ENCODE results near the gene FGFRL1. TPM values are rescaled to one million over a fixed set of nuclear protein-coding genes. Genes with fewer than 3 reads are reported as not detected.

FGFRL1 gene
- total RNA-seq, 4 donors from 2014 or later: 11.7 to 15.9 (median 14.2) TPM

- Histone ChIP-seq H3K36me3 (no peaks in the 10 kb centered on the region), H3K4me3 (no peak overlapping the region), H3K27ac (no peak overlapping the region), H3K9me3 (no peaks in the 10 kb centered on the region), H3K4me1 (peaks cover 0 to 4% (median 0%) of the 10 kb centered on the region in 4 donors), H3K27me3 (peaks cover 13% of the 10 kb centered on the region)
- TF ChIP-seq EP300 (IDR thresholded peaks at IDR 0.05; ENCODE audit: low read depth) (no peak), POLR2A (IDR thresholded peaks at IDR 0.05) (no peak), CTCF (IDR thresholded peaks at IDR 0.05) (no peak), POLR2AphosphoS5 (IDR thresholded peaks at IDR 0.05) (no peak)
- no peak for DNase-seq
- intact Hi-C loops (cut with DNase I; ENCODE audit: low total_unique reads) (no loop called here), in situ Hi-C loops (cut with MboI; ENCODE audit: low pct_ligation_motif_present in 1 of 4, low pct_unique_long_range_greater_than_20kb in 1 of 4, low sequenced_read_pairs in 3 of 4) (no loop called here)
- WGBS, 2 donors (ENCODE audit: low coverage in 1 of 2): 83% methylated on average over 9 of the region's 9 CpGs; no CpG with 5 or more reads in 1 of the 2 donors
These were observed 62.7 kb downstream of the FGFRL1 start for GRCh38 chr4:1074077-1074476.

- in situ Hi-C loops (cut with MboI; ENCODE audit: low pct_ligation_motif_present in 1 of 4, low pct_unique_long_range_greater_than_20kb in 1 of 4, low sequenced_read_pairs in 3 of 4): no loop called here
- H3K9me3 ChIP-seq: no peaks in the 10 kb centered on the region
- TF ChIP-seq CTCF (IDR thresholded peaks at IDR 0.05) (no peak), EP300 (IDR thresholded peaks at IDR 0.05; ENCODE audit: low read depth) (no peak), POLR2A (IDR thresholded peaks at IDR 0.05) (no peak), POLR2AphosphoS5 (IDR thresholded peaks at IDR 0.05) (no peak)
- DNase-seq: no peak
- H3K4me1 ChIP-seq: peaks cover 0 to 4% (median 0%) of the 10 kb centered on the region in 4 donors
- intact Hi-C loops (cut with DNase I; ENCODE audit: low total_unique reads): no loop called here
- peaks cover 13% of the 10 kb centered on the region for H3K27me3 ChIP-seq
- no peak overlapping the region for H3K4me3 ChIP-seq
- 76 to 100% methylated on average over 1 to 7 of the region's 7 CpGs for WGBS, 2 donors (ENCODE audit: low coverage in 1 of 2)
- H3K27ac ChIP-seq: no peak overlapping the region
- no peaks in the 10 kb centered on the region for H3K36me3 ChIP-seq
These were observed 63.8 kb downstream of the FGFRL1 start for GRCh38 chr4:1075225-1075624.

- in situ Hi-C loops (cut with MboI; ENCODE audit: low pct_ligation_motif_present in 1 of 4, low pct_unique_long_range_greater_than_20kb in 1 of 4, low sequenced_read_pairs in 3 of 4) (no loop called here), intact Hi-C loops (cut with DNase I; ENCODE audit: low total_unique reads) (no loop called here)
- TF ChIP-seq CTCF (IDR thresholded peaks at IDR 0.05): no peak
- TF ChIP-seq POLR2A (IDR thresholded peaks at IDR 0.05): no peak
- TF ChIP-seq POLR2AphosphoS5 (IDR thresholded peaks at IDR 0.05): no peak
- TF ChIP-seq EP300 (IDR thresholded peaks at IDR 0.05; ENCODE audit: low read depth): no peak
- Histone ChIP-seq H3K27me3 (peaks cover 12% of the 10 kb centered on the region), H3K9me3 (no peaks in the 10 kb centered on the region), H3K27ac (no peak overlapping the region), H3K4me3 (no peak overlapping the region), H3K36me3 (no peaks in the 10 kb centered on the region), H3K4me1 (peaks cover 0 to 4% (median 0%) of the 10 kb centered on the region in 4 donors)
- no peak for DNase-seq
- WGBS, 2 donors (ENCODE audit: low coverage in 1 of 2): 86 to 100% methylated on average over 1 to 11 of the region's 11 CpGs
These were observed 64.6 kb downstream of the FGFRL1 start for GRCh38 chr4:1075809-1076699.

Other genes with a start within 250 kb of the FGFRL1 start
- 1 to 10 TPM in 1 of 4 donors, under 1 TPM in 2, not detected in 1; 0.32 to 3.7 (median 0.41) TPM for gene CPLX1, start 185.5 kb upstream of the FGFRL1 start, total RNA-seq
- 100 to 1,000 TPM; 230 to 882 (median 305) TPM for gene GAK, start 79.3 kb upstream of the FGFRL1 start, total RNA-seq
- gene TMEM175, start 79.2 kb upstream of the FGFRL1 start, total RNA-seq: 100 to 1,000 TPM in 1 of 4 donors, 10 to 100 TPM in 3; 44.0 to 116 (median 50.5) TPM
- gene DGKQ, start 38.1 kb upstream of the FGFRL1 start, total RNA-seq: 100 to 1,000 TPM in 2 of 4 donors, 10 to 100 TPM in 2; 51.8 to 147 (median 86.0) TPM
- gene IDUA, start 24.6 kb upstream of the FGFRL1 start, total RNA-seq: 10 to 100 TPM; 25.9 to 78.6 (median 40.4) TPM
- 1 to 10 TPM; 1.7 to 4.1 (median 2.8) TPM for gene SLC26A1, start 18.2 kb upstream of the FGFRL1 start, total RNA-seq
- 1 to 10 TPM in 2 of 4 donors, not detected in 2; 2.5 to 9.1 TPM for gene RNF212, start 101.9 kb downstream of the FGFRL1 start, total RNA-seq
- gene SPON2, start 161.0 kb downstream of the FGFRL1 start, total RNA-seq: 100 to 1,000 TPM in 1 of 4 donors, 10 to 100 TPM in 3; 45.4 to 127 (median 53.1) TPM
- gene CTBP1, start 237.5 kb downstream of the FGFRL1 start, total RNA-seq: 100 to 1,000 TPM; 183 to 457 (median 243) TPM